ENCODE measurements around the gene TAF11. TPM values are rescaled to one million over a fixed set of nuclear protein-coding genes. Genes with fewer than 3 reads are reported as not detected.
"Not testable (repeated sequence)": the region's sequence is repeated elsewhere in the genome, so short reads cannot be mapped to it uniquely, and the experiment has no call there.

The TAF11 gene
- total and polyA plus RNA-seq, 2 of the 8 experiments (the other 6 are each of a cell fraction or from before 2014, with no cell fraction given) = 38.2 to 48.6 TPM

GRCh38 chr6:34884996-34885395, 2.8 kb downstream of the TAF11 start (continued):
- TF ChIP-seq SIN3A (conservative IDR thresholded peaks at IDR 0.05 in 1 of 2, IDR thresholded peaks at IDR 0.05 in 1 of 2; ENCODE audit: low read depth in 1 of 2, low read length in 2 of 2) (no peak), TAF7 (optimal IDR thresholded peaks at IDR 0.05; ENCODE audit: borderline replicate concordance, low read depth, low read length) (no peak), CHD1 (IDR thresholded peaks at IDR 0.05; ENCODE audit: low read depth, low read length) (no peak), BCL11A (IDR thresholded peaks at IDR 0.05; ENCODE audit: low read depth in 2 of 2, low read length in 2 of 2) (no peak)
- TF ChIP-seq, protein P1, sequence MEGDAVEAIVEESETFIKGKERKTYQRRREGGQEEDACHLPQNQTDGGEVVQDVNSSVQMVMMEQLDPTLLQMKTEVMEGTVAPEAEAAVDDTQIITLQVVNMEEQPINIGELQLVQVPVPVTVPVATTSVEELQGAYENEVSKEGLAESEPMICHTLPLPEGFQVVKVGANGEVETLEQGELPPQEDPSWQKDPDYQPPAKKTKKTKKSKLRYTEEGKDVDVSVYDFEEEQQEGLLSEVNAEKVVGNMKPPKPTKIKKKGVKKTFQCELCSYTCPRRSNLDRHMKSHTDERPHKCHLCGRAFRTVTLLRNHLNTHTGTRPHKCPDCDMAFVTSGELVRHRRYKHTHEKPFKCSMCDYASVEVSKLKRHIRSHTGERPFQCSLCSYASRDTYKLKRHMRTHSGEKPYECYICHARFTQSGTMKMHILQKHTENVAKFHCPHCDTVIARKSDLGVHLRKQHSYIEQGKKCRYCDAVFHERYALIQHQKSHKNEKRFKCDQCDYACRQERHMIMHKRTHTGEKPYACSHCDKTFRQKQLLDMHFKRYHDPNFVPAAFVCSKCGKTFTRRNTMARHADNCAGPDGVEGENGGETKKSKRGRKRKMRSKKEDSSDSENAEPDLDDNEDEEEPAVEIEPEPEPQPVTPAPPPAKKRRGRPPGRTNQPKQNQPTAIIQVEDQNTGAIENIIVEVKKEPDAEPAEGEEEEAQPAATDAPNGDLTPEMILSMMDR (IDR thresholded peaks at IDR 0.05; ENCODE audit: control extremely low read depth in 1 of 3, insufficient read depth in 1 of 3, low read depth in 1 of 3, low read length in 3 of 3) = no peak

DNA sequence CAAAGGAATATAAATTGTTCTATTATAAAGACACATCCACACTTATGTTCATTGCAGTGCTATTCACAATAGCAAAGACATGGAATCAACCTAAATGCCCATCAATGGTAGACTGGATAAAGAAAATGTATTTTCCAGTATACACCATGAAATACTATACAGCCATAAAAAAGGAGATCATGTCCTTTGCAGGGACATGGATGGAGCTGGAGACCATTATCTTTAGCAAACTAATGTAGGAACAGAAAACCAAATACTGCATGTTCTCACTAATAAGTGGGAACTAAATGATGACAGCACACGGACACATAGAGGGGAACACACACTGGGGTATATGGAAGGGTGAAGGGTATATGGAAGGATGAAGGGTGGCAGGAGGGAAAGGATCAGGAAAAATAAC, 3.8 kb downstream of the TAF11 start:
- H3K4ac ChIP-seq (replicated peaks; ENCODE audit: insufficient read length, low read depth, low read length); H2AK5ac ChIP-seq (ENCODE audit: low read depth, low read length); H3K9ac ChIP-seq (replicated peaks in 1 of 4; ENCODE audit: extremely low read depth in 1 of 4, low read depth in 3 of 4, low read length in 3 of 4); H3K56ac ChIP-seq (replicated peaks; ENCODE audit: insufficient read length, low read depth, low read length); H3K18ac ChIP-seq (ENCODE audit: extremely low read depth, low read length); H3K79me1 ChIP-seq (ENCODE audit: low read depth, low read length); H2BK5ac ChIP-seq (ENCODE audit: low read depth, low read length); H4K91ac ChIP-seq (replicated peaks; ENCODE audit: insufficient read length, low read length); H2BK120ac ChIP-seq (replicated peaks; ENCODE audit: low read depth, low read length); POLR2A ChIA-PET (ENCODE audit: partially characterized antibody); H3K4me2 ChIP-seq (ENCODE audit: insufficient read depth in 1 of 2, low read depth in 2 of 2, low read length in 2 of 2); H4K5ac ChIP-seq (ENCODE audit: insufficient read length, low read depth, low read length); H3K14ac ChIP-seq (ENCODE audit: insufficient read length); H3K27me3 ChIP-seq (replicated peaks in 1 of 4; ENCODE audit: control insufficient read depth in 3 of 4, extremely low read depth in 1 of 4, insufficient read depth in 3 of 4, low read length in 3 of 4); H3K4me3 ChIP-seq (ENCODE audit: extremely low read depth in 1 of 4, insufficient read depth in 2 of 4, low read depth in 3 of 4, low read length in 4 of 4); FAIRE-seq; H2BK12ac ChIP-seq (ENCODE audit: low read depth, low read length); H3K4me1 ChIP-seq (replicated peaks in 1 of 4; ENCODE audit: control insufficient read depth in 3 of 4, insufficient read depth in 4 of 4, low read length in 3 of 4); H2BK15ac ChIP-seq (ENCODE audit: low read length); H3K23ac ChIP-seq (ENCODE audit: insufficient read length); H2BK20ac ChIP-seq (ENCODE audit: low read length); H4K20me1 ChIP-seq (replicated peaks in 1 of 2; ENCODE audit: control insufficient read depth in 1 of 2, insufficient read depth in 2 of 2, low read length in 2 of 2); DNase-seq (ENCODE audit: low read depth in 1 of 2, low spot score in 2 of 2); H4K8ac ChIP-seq (ENCODE audit: extremely low read depth, insufficient read depth, low read length); H2AFZ ChIP-seq (ENCODE audit: low read length); H3K27ac ChIP-seq (ENCODE audit: low read depth, low read length); H3K9me3 ChIP-seq (ENCODE audit: insufficient read depth in 2 of 2, low read depth in 1 of 2, low read length in 1 of 2): not testable (repeated sequence)
- H3K36me3 ChIP-seq (ENCODE audit: control insufficient read depth in 2 of 4, insufficient read depth in 4 of 4, low read length in 3 of 4) = peaks cover 5 to 26% (median 8%) of the 10 kb centered on the region in 4 experiments; a peak in 7 of 8 replicates
- H3K79me2 ChIP-seq (ENCODE audit: control insufficient read depth in 1 of 2, insufficient read depth in 2 of 2, low read length in 2 of 2) = peaks cover 3 to 34% of the 10 kb centered on the region in 2 experiments; a peak in 3 of 4 replicates
- WGBS, 2 experiments (ENCODE audit: extremely low coverage in 1 of 2, insufficient coverage in 1 of 2, insufficient read length in 1 of 2, insufficient replicate concordance in 2 of 2, low coverage in 1 of 2, low lambda C conversion rate in 2 of 2, missing lambda C conversion rate in 1 of 2) = 90% methylated on average over 1 of the region's 1 CpG; no CpG with 5 or more reads in 1 of the 2 experiments
- CTCF ChIA-PET (ENCODE audit: partially characterized antibody) = interaction anchor here (1.3 to 1.7 kb wide), 2 partner anchors 89 to 256 kb away, joined by 3 read pairs; no protein-coding TSS in a partner anchor
- H3K23me2 ChIP-seq (ENCODE audit: low read depth, low read length) = peaks cover 13% of the 10 kb centered on the region
